Effector memory CD8-positive, alpha-beta T cell (primary cell): ENCODE results near the gene PDE4A.
"Not testable (repeated sequence)": the region's sequence is repeated elsewhere in the genome, so short reads cannot be mapped to it uniquely, and the experiment has no call there.

Experiments
- ATAC-seq: fragments of 150-1000 bp; cut with Tn5 transposase; replicated peaks from 2 replicates; pipeline ENCODE4 v1.10.0; 2021; ENCODE audit warnings: mild to moderate bottlenecking, moderate library complexity
- DNase-seq, 3 experiments: peaks; one replicate each; pipeline ENCODE4 v3.0.0; 2021
- H3K27ac Mint-ChIP-seq, 2 donors: one replicate each; pipeline ENCODE4 v1.8.0; 2022; ENCODE audit warnings: mild to moderate bottlenecking in 2 of 2, mixed read lengths in 2 of 2, moderate library complexity in 2 of 2
- H3K27me3 Mint-ChIP-seq, 2 donors: one replicate each; pipeline ENCODE4 v1.8.0; 2022; ENCODE audit warnings: mixed read lengths in 2 of 2
- H3K36me3 Mint-ChIP-seq: one replicate; pipeline ENCODE4 v1.8.0; 2022; ENCODE audit warnings: mild to moderate bottlenecking, moderate library complexity, mixed read lengths; ENCODE audit not compliant: insufficient read depth
- H3K4me1 Mint-ChIP-seq, 2 donors: one replicate each; pipeline ENCODE4 v1.8.0; 2022; ENCODE audit warnings: low read depth in 2 of 2, mixed read lengths in 2 of 2
- H3K4me3 Mint-ChIP-seq, 2 donors: one replicate each; pipeline ENCODE4 v1.8.0; 2022; ENCODE audit warnings: mild to moderate bottlenecking in 2 of 2, mixed read lengths in 2 of 2, moderate library complexity in 2 of 2
- H3K9me3 Mint-ChIP-seq, 2 donors: one replicate each; pipeline ENCODE4 v1.8.0; 2022; ENCODE audit warnings: mixed read lengths in 2 of 2

The PDE4A gene

DNA sequence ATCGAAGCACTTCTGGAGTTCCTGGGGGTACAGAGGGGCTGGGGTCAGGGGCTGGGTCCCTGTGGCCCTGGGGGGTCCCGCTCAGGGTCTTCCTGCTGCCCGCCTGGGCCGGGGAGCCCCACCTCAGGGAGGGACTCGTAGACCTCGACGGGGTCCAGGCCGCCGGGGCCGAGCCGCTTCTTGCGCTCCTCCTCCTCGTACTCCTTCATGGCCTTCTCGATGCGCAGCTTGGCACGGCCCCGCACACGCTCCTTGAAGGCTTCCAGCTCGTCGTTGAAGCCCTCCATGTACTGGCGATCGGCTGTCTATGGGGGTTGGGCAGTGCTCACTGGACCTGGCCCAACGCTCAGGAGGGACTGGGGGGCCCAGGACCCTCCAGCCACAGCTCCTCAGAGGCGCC, 27.2 kb upstream of the PDE4A start:
- ATAC-seq (no peak), DNase-seq (no peak)
- no peak overlapping the region for H3K4me3 Mint-ChIP-seq
- H3K27ac Mint-ChIP-seq = peak overlapping the region in 1 of 2 donors; percentile 38
- peaks cover 12 to 18% of the 10 kb centered on the region in 2 donors for H3K4me1 Mint-ChIP-seq
- H3K36me3 Mint-ChIP-seq = peaks cover 80% of the 10 kb centered on the region
- H3K27me3 Mint-ChIP-seq = no peaks in the 10 kb centered on the region
- H3K9me3 Mint-ChIP-seq = no peaks in the 10 kb centered on the region

DNA sequence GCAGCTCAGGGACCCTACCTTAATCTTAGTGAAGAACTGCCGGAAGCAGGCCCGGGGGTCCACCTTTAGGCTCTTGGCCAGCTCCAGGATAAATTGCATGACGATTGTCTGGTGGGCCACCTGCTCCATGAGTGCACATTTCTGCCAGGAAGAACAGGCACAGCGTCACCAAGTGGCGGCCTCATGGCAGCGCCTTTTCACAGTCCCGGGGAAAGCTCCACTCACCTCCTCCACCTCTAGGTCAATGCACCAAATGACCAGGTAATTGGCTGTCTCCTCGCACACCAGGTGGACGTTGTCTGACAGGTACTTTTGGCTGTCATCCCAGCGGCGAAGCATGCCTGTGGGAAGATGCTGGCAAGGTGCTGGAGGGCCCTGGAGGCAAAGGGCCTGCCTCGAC, 25.3 kb upstream of the PDE4A start:
- ATAC-seq (no peak), DNase-seq (no peak)
- H3K27me3 Mint-ChIP-seq = no peaks in the 10 kb centered on the region
- no peak overlapping the region for H3K27ac Mint-ChIP-seq
- H3K36me3 Mint-ChIP-seq = peaks cover 74% of the 10 kb centered on the region
- no peak overlapping the region for H3K4me3 Mint-ChIP-seq
- no peaks in the 10 kb centered on the region for H3K9me3 Mint-ChIP-seq
- peaks cover 12 to 24% of the 10 kb centered on the region in 2 donors for H3K4me1 Mint-ChIP-seq

DNA sequence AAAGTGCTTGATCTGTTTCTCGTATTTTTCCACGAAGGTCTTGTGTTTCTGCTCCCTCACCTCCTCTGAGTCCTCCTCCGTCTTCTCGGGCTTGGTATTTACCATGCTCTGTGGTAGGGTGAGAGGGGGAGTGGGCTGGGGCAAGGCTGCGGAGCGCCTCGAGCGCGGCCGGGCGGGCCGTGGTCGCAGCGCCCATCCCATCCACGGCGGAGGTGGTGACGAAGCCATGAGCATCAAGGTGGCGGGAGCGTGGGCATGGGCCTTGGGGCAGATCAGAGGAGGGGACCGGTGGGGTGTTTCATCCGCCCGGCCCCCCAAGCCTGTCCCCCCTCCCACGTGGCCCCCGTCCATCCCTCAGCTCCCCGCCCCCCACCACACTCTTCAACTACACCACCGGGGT, 24.9 kb upstream of the PDE4A start:
- no peaks in the 10 kb centered on the region for H3K27me3 Mint-ChIP-seq
- H3K36me3 Mint-ChIP-seq = peaks cover 76% of the 10 kb centered on the region
- H3K4me1 Mint-ChIP-seq = peaks cover 12 to 24% of the 10 kb centered on the region in 2 donors
- no peak overlapping the region for H3K27ac Mint-ChIP-seq
- ATAC-seq (no peak), DNase-seq (no peak)
- no peak overlapping the region for H3K4me3 Mint-ChIP-seq
- no peaks in the 10 kb centered on the region for H3K9me3 Mint-ChIP-seq

DNA sequence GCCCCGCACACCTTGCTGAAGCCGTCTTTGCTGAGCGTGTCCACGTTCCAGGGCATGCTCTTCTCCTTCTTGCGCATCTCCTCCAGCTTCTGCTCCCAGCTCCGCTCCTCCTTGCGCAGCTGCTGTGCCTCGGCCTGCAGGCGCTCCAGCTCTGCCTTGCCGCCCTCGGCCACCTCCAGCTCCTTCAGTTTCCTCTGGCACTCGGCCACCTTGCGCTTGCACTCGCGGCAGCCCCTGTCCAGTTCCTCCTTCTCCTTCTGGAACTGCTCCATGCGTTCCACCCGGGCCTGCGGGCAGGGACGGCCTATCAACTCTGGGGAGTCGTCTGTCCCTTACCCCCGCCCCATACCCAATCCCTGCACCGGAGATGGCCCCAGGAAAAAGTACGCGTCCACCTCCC, 24.4 kb upstream of the PDE4A start:
- Mint-ChIP-seq H3K27ac (no peak overlapping the region), H3K4me3 (no peak overlapping the region), H3K9me3 (no peaks in the 10 kb centered on the region), H3K36me3 (peaks cover 72% of the 10 kb centered on the region), H3K4me1 (peaks cover 8 to 20% of the 10 kb centered on the region in 2 donors), H3K27me3 (no peaks in the 10 kb centered on the region)
- ATAC-seq (no peak), DNase-seq (no peak)

DNA sequence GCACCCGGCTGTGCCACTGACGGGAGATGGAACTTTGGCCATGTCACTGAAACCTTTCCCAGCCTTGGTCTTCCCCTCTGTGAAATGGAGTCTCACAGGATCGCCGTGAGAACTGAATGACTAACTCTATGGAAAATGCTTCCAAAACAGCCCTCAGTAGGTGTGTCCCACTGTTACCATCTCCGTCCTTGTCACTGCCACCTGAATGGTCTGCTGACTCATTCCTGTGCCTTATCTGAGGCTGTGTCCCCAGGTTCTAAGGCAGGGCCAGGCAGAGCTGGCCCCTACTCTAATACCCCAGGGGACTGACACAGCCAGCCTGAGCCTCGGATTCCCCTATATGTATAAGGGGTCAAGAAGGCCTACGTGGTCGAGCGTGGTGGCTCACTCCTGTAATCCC, 21.5 kb upstream of the PDE4A start:
- ATAC-seq (no peak), DNase-seq (no peak)
- Mint-ChIP-seq H3K36me3 (peaks cover 68% of the 10 kb centered on the region), H3K27me3 (no peaks in the 10 kb centered on the region), H3K9me3 (no peaks in the 10 kb centered on the region), H3K4me3 (no peak overlapping the region), H3K27ac (peak overlapping the region; percentile 33 to 41), H3K4me1 (peaks cover 31 to 43% of the 10 kb centered on the region in 2 donors)

DNA sequence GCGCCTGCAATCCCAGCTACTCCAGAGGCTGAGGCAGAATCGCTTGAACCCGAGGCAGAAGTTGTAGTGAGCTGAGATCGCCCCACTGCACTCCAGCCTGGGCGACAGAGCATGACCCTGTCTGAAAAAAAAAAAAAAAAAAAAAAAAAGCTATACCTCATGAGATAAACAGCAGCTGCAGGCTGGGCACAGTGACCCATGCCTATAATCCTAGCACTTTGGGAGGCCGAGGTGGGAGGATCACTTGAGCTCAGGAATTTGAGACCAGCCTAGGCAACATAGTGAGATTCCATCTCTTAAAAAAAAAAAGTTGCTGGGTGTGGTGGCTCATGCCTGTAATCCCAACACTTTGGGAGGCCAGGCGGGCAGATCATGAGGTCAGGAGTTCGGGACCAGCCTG, 21.0 kb upstream of the PDE4A start:
- H3K9me3 Mint-ChIP-seq, H3K27me3 Mint-ChIP-seq, ATAC-seq, DNase-seq: not testable (repeated sequence)
- Mint-ChIP-seq H3K4me3 (peak overlapping the region in 1 of 2 donors; percentile 22), H3K27ac (peak overlapping the region in 1 of 2 donors; percentile 38), H3K36me3 (peaks cover 68% of the 10 kb centered on the region), H3K4me1 (peaks cover 36 to 46% of the 10 kb centered on the region in 2 donors)

DNA sequence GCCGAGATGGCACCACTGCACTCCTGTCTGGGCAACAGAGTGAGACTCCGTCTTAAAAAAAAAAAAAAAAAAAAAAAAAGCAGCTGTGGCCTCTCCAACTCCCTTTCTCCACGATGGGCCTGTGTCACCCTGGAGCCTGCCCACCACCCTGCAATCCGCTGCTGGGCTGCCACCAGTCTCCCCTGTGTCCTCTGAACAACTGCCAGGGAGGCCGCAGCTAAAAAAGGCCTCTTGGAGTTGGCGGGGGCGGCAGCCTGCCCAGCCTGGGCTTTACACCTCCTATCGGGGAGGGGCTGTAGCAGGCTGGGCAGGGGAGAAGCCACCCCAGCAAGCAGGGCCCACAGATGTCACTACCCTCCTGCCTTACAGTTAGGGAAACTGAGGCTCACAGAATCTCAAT, 20.5 kb upstream of the PDE4A start:
- no peaks in the 10 kb centered on the region for H3K9me3 Mint-ChIP-seq

DNA sequence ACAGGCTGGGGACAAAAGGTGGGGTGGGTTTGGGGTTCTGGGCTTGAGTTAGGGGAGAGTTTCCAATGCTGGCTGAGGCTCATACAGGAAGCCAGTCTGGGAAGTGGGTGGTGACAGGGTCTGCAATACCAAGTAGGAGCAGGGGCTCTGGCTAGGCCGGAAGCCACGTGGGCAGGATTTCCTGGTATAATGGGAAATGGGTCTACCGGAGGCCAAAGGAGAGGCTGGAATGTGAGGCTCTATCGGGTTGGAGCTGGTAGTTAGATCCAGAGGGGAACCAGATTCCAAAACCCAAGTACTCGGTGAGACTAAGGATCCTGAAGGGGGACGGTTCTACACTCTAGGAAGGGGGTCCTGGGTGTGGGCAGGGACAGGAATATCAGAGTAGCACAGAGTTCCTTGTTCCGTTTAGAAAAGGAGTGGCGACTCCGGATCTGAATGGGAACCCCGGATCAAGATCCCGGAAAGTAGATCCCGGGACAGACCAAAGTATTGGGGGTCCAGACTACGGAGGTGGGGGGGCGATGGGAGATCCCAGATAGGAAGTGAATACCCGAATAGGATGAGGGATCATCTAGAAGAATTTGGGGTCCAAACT, 17.8 kb upstream of the PDE4A start:
- H3K27ac Mint-ChIP-seq = peak overlapping the region; percentile 99 to 100
- ATAC-seq (no peak), DNase-seq (no peak)
- H3K9me3 Mint-ChIP-seq = no peaks in the 10 kb centered on the region
- peaks cover 51% of the 10 kb centered on the region for H3K36me3 Mint-ChIP-seq
- H3K4me1 Mint-ChIP-seq = peaks cover 50 to 62% of the 10 kb centered on the region in 2 donors
- peak overlapping the region; percentile 96 to 97 for H3K4me3 Mint-ChIP-seq
- H3K27me3 Mint-ChIP-seq = no peaks in the 10 kb centered on the region

More for the DNA sequence above, 20.5 kb upstream of the PDE4A start:
- peaks cover 67% of the 10 kb centered on the region for H3K36me3 Mint-ChIP-seq
- H3K4me1 Mint-ChIP-seq = peaks cover 39 to 50% of the 10 kb centered on the region in 2 donors
- no peaks in the 10 kb centered on the region for H3K27me3 Mint-ChIP-seq
- no peak for ATAC-seq
- no peak for DNase-seq
- H3K27ac Mint-ChIP-seq = peak overlapping the region in 1 of 2 donors; percentile 59
- no peak overlapping the region for H3K4me3 Mint-ChIP-seq

DNA sequence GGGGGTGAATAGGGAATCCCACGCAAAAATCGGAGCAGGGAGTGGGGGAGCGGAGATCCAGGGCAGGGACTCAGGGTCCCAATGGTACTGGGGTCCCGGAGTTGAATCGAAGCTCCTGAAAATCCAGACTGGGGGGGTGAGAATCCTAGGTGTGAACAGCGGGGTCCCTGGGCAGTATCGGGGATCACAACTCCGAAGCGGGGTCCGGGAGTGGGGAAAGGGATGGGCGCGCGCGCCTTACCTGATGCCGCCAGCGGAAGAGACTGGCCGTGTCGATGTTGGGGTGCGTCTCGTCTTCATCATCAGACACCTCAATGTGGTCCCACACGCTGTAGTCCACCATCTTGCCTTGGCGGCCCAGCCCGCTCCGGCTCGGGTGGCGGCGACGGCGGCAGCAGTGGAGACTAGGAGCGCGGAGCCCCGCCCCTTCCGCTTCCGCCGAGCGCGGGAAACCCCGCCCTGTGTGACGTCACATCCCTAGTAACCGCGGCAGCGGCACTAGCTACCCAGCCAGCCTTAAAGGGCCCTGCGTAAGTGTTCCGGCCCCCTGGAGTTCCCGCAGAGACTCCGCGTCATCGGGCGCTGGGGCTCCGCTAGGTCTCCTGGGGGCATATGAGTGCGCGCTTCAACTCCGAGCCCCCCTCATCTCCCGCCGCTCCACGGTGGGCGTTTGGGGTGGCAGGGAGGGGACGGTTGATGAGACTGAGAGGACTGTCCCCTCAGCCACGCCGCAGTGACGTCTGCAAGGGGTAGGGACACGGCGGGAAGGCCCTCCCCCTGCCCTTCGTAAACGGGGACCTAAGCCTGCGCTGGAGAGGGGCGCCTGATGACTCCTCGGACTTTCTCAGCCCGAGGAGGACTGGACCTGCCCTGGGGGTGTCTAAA, 17.0 kb upstream of the PDE4A start, which contains the start of gene CDC37:
Gene CDC37 (minus strand): TSS at position 406 of the 885 bp plus-strand sequence. CDS start 63 bp downstream, at position 343.
- Mint-ChIP-seq H3K27ac (peak within 1 kb of the TSS; percentile 99 to 100), H3K4me3 (peak within 1 kb of the TSS; percentile 96 to 97), H3K4me1 (peaks cover 53 to 64% of the 10 kb centered on the region in 2 donors), H3K27me3 (no peaks in the 10 kb centered on the region), H3K9me3 (no peaks in the 10 kb centered on the region), H3K36me3 (peaks cover 51% of the 10 kb centered on the region)
- ATAC-seq (peak; percentile 72), DNase-seq (peak; percentile 97 to 99 (median 98))

DNA sequence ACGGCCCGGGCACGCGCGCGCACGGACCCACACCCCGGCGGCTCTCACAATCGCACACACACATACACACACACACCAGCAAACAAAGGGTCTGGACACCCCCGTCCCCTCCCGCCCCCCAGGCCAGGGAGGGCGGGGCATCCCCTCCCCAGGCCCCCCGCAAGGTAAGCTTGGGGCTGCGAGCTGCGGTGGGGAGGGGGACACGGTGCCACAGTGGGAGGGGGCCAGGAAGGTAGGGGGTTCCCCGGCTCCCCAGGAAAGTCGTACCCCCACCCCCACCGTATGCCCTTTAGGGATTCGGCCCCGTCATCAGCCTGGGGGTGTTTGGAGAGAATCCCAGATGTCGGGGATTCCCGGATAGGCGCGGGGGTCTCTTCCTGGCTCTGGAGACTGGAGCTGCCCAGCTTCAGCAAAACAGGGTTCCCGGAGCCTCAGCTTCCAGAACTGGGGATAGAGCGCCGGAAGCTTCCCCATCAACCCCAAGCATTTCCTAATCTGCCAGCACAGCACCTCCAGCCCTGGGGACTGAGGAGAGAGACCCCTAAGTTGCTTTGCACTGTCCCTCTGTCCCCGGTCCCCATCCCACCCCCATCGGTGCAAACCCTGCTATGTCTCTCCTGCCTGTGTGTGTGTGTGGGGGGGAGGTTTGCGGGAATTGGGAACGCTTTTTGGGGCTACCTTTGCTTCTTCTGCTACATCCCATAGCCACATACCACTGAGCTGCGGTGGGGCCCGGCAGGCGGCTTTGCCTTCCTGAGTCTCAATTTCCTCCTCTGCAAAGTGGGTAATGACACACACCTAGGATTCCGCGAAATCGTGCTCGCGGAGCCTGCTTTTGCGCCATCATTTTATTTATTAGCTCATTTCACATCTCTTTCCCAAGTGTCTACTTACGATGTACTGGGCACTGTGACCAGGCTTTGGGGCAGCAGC, 15.2 kb upstream of the PDE4A start:
- Mint-ChIP-seq H3K27ac (peak overlapping the region; percentile 99 to 100), H3K4me1 (peaks cover 61 to 66% of the 10 kb centered on the region in 2 donors), H3K36me3 (peaks cover 39% of the 10 kb centered on the region), H3K4me3 (peak overlapping the region; percentile 96 to 97), H3K27me3 (no peaks in the 10 kb centered on the region), H3K9me3 (no peaks in the 10 kb centered on the region)
- DNase-seq = no peak
- ATAC-seq = no peak

DNA sequence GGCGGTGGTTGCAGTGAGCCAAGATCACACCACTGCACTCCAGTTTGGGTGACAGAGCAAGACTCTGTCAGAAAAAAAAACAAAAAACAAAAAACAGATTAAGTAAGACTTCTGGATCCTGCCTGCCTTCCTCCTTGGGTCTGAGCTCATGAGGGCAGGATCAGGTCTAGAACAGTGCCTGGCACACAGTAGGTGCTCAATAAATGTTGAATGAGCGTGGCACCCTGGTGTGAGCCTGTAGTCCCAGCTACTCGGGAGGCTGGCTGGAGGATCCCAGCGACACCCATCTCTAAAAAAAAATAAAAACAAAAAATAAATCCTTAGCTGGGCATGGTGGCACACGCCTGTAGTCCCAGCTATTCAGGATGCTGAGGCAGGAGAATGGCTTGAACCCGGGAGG, 14.1 kb upstream of the PDE4A start:
- Mint-ChIP-seq H3K4me3 (peak overlapping the region; percentile 96 to 97), H3K27ac (peak overlapping the region; percentile 99 to 100), H3K4me1 (peaks cover 60 to 64% of the 10 kb centered on the region in 2 donors)

DNA sequence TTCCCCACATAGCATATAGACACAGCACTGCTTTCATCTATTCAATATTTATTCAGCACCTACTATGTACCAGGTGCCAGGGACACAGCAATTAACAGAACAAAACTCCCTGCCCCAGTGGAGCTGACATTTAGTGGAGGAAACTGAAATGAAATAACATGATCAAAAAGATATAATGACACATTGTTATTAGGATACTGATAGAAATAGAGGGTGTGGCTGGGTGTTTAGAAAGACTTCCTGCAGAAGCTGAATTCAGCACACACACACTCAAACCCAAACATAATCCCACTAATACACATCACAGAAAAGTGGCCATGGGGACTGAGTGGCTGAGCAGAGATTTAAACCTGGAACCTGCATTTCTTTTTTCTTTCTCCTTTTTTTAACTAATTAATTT, 13.2 kb upstream of the PDE4A start:
- Mint-ChIP-seq H3K4me3 (peak overlapping the region; percentile 96 to 97), H3K36me3 (peaks cover 29% of the 10 kb centered on the region), H3K27me3 (no peaks in the 10 kb centered on the region), H3K4me1 (peaks cover 57 to 63% of the 10 kb centered on the region in 2 donors), H3K27ac (peak overlapping the region; percentile 99 to 100), H3K9me3 (no peaks in the 10 kb centered on the region)
- DNase-seq (no peak), ATAC-seq (no peak)

More for the DNA sequence above, 14.1 kb upstream of the PDE4A start:
- no peaks in the 10 kb centered on the region for H3K27me3 Mint-ChIP-seq
- ATAC-seq (no peak), DNase-seq (no peak)
- H3K9me3 Mint-ChIP-seq = no peaks in the 10 kb centered on the region
- H3K36me3 Mint-ChIP-seq = peaks cover 35% of the 10 kb centered on the region
